A549 (cell line): ENCODE data around the gene ACP5. TPM values are rescaled to one million over a fixed set of nuclear protein-coding genes. Genes with fewer than 3 reads are reported as not detected.
"Not testable (repeated sequence)": the region's sequence is repeated elsewhere in the genome, so short reads cannot be mapped to it uniquely, and the experiment has no call there.

Experiments used
- ATAC-seq, 2 experiments: fragments of 200-7000 bp in 1 of 2; fragments of >200 bp in 1 of 2; cut with Nextera tagmentation in 1 of 2; cut with Tn5 transposase in 1 of 2; 3 replicates each; pipeline versions ENCODE4 v1.8.0 to v1.9.1; 2018 to 2020; ENCODE audit warnings: mild to moderate bottlenecking in 1 of 2, moderate library complexity in 1 of 2
- CTCF ChIA-PET: fragments of 300-600 bp; sonication (Branson Sonifier 250); formaldehyde crosslinking; extraction: SDS; loops from one replicate; lab custom pipeline; 2021; ENCODE audit warnings: antibody characterized with exemption, inconsistent platforms; lab: Yijun Ruan, JAX
- POLR2A ChIA-PET: fragments of 350-600 bp; formaldehyde crosslinking; extraction: SDS; loops from one replicate; lab custom pipeline; 2021; ENCODE audit warnings: antibody characterized with exemption, inconsistent platforms; lab: Yijun Ruan, JAX
- DNase-seq, 2 experiments: peaks; one replicate each; pipeline versions ENCODE4 v3.0.0 to v3.0.0-alpha.2; 2011 to 2016; ENCODE audit warnings: low read depth in 1 of 2, low spot score in 1 of 2
- FAIRE-seq: peaks from 2 replicates; lab custom pipeline; 2011; peaks lifted over from hg19 to GRCh38; lab: Jason Lieb, UNC
- H3K27ac ChIP-seq, 2 experiments: fragments of >200 bp; sonication (Bioruptor Twin); formaldehyde crosslinking; 3 replicates each; pipeline ENCODE4 v1.5.1; 2016 to 2017
- H3K4me1 ChIP-seq: fragments of >200 bp; sonication (Bioruptor Twin); formaldehyde crosslinking; 3 replicates; pipeline ENCODE4 v1.6.1; 2016
- H3K4me2 ChIP-seq: fragments of >200 bp; sonication (Bioruptor Twin); formaldehyde crosslinking; 3 replicates; pipeline ENCODE4 v1.6.1; 2016
- H3K4me3 ChIP-seq: fragments of >200 bp; sonication (Bioruptor Twin); formaldehyde crosslinking; 3 replicates; pipeline ENCODE4 v1.5.1; 2016
- H3K9me3 ChIP-seq: fragments of >200 bp; sonication (Bioruptor Twin); formaldehyde crosslinking; 3 replicates; pipeline ENCODE4 v1.6.1; 2016
- BCL3 ChIP-seq: fragments of >200 bp; sonication (Bioruptor Twin); formaldehyde crosslinking; IDR thresholded peaks from 3 replicates; pipeline ENCODE4 v1.6.1; 2016
- CBX2 ChIP-seq: fragments of 200-600 bp; sonication (generic); IDR thresholded peaks from 2 replicates; pipeline ENCODE4 v1.6.1; 2016; ENCODE audit warnings: low read depth, mild to moderate bottlenecking, borderline replicate concordance
- CBX8 ChIP-seq: fragments of 200-600 bp; sonication (generic); IDR thresholded peaks from 2 replicates; pipeline ENCODE4 v1.6.1; 2016
- CEBPB ChIP-seq, 2 experiments: fragments of >200 bp in 1 of 2; sonication (Bioruptor Twin) in 1 of 2; formaldehyde crosslinking in 1 of 2; IDR thresholded peaks; 2 replicates each; pipeline ENCODE4 v1.6.1; 2012 to 2016
- ESRRA ChIP-seq: fragments of 150-350 bp; IDR thresholded peaks from 2 replicates; pipeline ENCODE4 v1.6.1; 2014; ENCODE audit warnings: mild to moderate bottlenecking, low read length, borderline replicate concordance
- FOXS1 ChIP-seq: fragments of 250-450 bp; sonication (Bioruptor Pico); IDR thresholded peaks from 2 replicates; pipeline ENCODE4 v1.5.0; 2020; ENCODE audit warnings: mild to moderate bottlenecking, moderate library complexity
- GATA3 ChIP-seq: IDR thresholded peaks from 2 replicates; pipeline ENCODE4 v1.6.1; 2012; ENCODE audit warnings: borderline replicate concordance
- HMGXB4 ChIP-seq: fragments of 250-450 bp; sonication (Bioruptor Pico); IDR thresholded peaks from 2 replicates; pipeline ENCODE4 v1.5.0; 2021; ENCODE audit warnings: mild to moderate bottlenecking, moderate library complexity, borderline replicate concordance
- HOXA7 ChIP-seq: fragments of 250-450 bp; sonication (Bioruptor Pico); IDR thresholded peaks from 2 replicates; pipeline ENCODE4 v1.5.0; 2020; ENCODE audit warnings: mild to moderate bottlenecking, moderate library complexity
- JUN ChIP-seq, 2 experiments: fragments of >200 bp; sonication (Bioruptor Twin); formaldehyde crosslinking; IDR thresholded peaks; 2 replicates in 1 of 2; 3 replicates in 1 of 2; pipeline ENCODE4 v1.6.1; 2016 to 2017
- MAFK ChIP-seq: fragments of 450-650 bp; IDR thresholded peaks from 2 replicates; pipeline ENCODE4 v1.6.1; 2014; ENCODE audit not compliant: partially characterized antibody
- PHF8 ChIP-seq: fragments of 200-600 bp; sonication (generic); IDR thresholded peaks from 2 replicates; pipeline ENCODE4 v1.6.1; 2016; ENCODE audit warnings: low read depth, mild to moderate bottlenecking, antibody characterized with exemption, moderate library complexity, borderline replicate concordance
- POLR2A ChIP-seq: IDR thresholded peaks from 2 replicates; pipeline ENCODE4 v1.6.1; 2012; ENCODE audit warnings: mild to moderate bottlenecking, low read length
- SMC3 ChIP-seq: fragments of >200 bp; sonication (Bioruptor Twin); formaldehyde crosslinking; IDR thresholded peaks from 3 replicates; pipeline ENCODE4 v1.6.1; 2018; ENCODE audit warnings: inconsistent platforms
- WGBS: methylation state at CpG from one replicate; pipeline ENCODE4 v1.1.6; 2017; ENCODE audit errors: missing lambda C conversion rate; 5-methylcytosine and 5-hydroxymethylcytosine counted together
- polyA minus RNA-seq: library from RNA; depleted of rRNA, polyadenylated mRNA; stranded (reverse); fragments of >200 nt; gene quantifications from 2 replicates; pipeline ENCODE4 v1.2.3, GENCODE V29; 2011; rRNA and poly(A)+ RNA removed
- polyA plus RNA-seq, 4 experiments: library from polyadenylated mRNA; depleted of rRNA in 3 of 4; stranded (reverse); fragments of >200 nt; fragmentation: RNase III in 1 of 4; extraction: RNeasy Plus Mini Kit Qiagen cat#74134 plus additional on column Dnase treatment in 1 of 4; gene quantifications; 2 replicates in 3 of 4; 3 replicates in 1 of 4; pipeline ENCODE4 v1.2.3, GENCODE V29; 2011 to 2017

ACP5 gene
- polyA plus RNA-seq (2011; rRNA removed) (0.05 TPM in 1 of 2 replicates, not detected in the other), polyA plus RNA-seq (2017; fragmentation: RNase III; extraction: RNeasy Plus Mini Kit Qiagen cat#74134 plus additional on column Dnase treatment) (not detected in 3 replicates), polyA minus RNA-seq (not detected in 2 replicates)
- not detected in 2 replicates for polyA plus RNA-seq (2012; cell fraction: cytosol; rRNA removed)
- polyA plus RNA-seq (2012; cell fraction: nucleus; rRNA removed) = 0.07 TPM in 1 of 2 replicates, not detected in the other

DNA sequence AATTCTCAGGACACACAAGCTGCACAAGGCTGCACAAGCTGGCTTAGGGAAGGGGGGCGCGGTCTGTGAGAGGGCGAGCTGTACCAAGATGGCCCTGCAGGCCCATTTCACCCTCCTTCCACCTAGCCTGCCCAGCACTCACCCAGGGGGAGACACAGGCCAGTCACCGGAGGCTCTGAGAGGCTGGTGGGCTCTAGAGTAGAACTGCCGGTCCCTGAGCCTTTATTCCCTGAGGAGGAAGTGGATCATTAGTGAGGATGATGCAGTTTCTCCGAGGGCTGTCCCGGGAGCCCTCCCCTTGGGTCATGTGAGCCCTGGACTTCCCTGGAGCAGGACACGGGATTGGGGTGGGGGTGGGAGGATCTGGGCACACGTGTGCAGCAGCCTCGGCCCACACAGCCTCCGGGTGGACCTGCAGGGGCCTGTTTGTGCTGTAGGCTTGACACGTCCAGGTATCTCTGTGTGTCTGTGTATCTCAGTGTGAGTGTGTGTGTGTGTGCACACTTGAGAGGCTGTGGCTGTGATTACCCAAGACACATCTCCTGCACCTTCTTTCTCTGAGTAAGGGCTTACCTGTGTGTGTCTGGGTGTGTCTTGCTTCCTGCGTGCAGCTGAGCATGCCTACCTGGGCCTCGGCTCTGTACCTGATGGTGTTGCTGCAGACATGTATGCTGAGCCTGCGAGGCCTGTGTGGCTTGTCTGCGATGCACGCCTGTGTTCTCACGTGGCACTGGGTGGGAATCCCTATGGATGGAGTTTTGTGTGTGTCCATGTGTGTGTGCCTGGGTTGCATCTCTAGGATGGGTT is at the start of gene ACP5:
TSS of gene ACP5 (minus strand) at position 195 of the 807 bp plus-strand sequence. CDS start 328 bp downstream, outside the sequence.
- H3K4me2 ChIP-seq = no peak within 1 kb of the TSS
- FAIRE-seq = no peak
- H3K4me3 ChIP-seq = no peak within 1 kb of the TSS
- CTCF ChIA-PET = no interaction called here
- POLR2A ChIA-PET = no interaction called here
- H3K27ac ChIP-seq = no peak within 1 kb of the TSS
- DNase-seq = no peak
- H3K9me3 ChIP-seq = no peaks in the 10 kb centered on the region
- WGBS = 80% methylated on average over 3 of the region's 18 CpGs
- no peaks in the 10 kb centered on the region for H3K4me1 ChIP-seq
- peak in 1 of 2 experiments; percentile 12; a peak in 1 of 6 replicates for ATAC-seq
- TF ChIP-seq POLR2A = no peak
- no peak for TF ChIP-seq SMC3
- no peak for TF ChIP-seq MAFK
- no peak for TF ChIP-seq HOXA7 (CRISPR knock-in tag)
- TF ChIP-seq CEBPB (IDR thresholded peaks at IDR 0.05) = no peak

DNA sequence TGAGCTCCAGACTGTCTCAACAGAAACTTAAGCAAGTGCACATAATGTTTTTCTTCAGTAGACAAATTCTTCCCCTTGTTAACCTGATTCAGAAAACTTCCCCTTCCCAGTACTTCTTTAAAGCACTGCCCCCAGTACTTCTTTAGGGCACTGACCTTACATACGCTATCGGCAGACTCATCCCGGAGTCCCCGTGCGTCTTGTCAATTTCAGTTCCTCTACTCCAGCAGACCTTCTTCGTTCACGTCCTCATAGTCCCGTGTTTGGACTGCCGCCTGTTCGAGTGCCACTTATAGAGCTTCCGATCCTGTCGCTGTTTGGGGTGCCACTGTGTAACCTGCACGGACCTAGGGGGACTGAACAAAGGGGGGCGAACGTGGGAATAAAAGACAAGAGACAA is 48.8 kb upstream of the ACP5 start:
- FAIRE-seq (no peak), DNase-seq (no peak), ATAC-seq (no peak)
- Histone ChIP-seq H3K27ac (no peak overlapping the region), H3K4me1 (no peaks in the 10 kb centered on the region), H3K4me2 (no peak overlapping the region), H3K4me3 (no peak overlapping the region), H3K9me3 (peaks cover under 1% of the 10 kb centered on the region; the same call in 1 of the 3 replicates)
- ChIA-PET POLR2A (no interaction called here), CTCF (no interaction called here)
- 55% methylated on average over 15 of the region's 15 CpGs for WGBS
- TF ChIP-seq JUN (IDR thresholded peaks at IDR 0.05) (no peak), CBX2 (no peak), ESRRA (no peak), BCL3 (no peak), FOXS1 (no peak), PHF8 (no peak), GATA3 (no peak), CBX8 (no peak), HMGXB4 (no peak)

DNA sequence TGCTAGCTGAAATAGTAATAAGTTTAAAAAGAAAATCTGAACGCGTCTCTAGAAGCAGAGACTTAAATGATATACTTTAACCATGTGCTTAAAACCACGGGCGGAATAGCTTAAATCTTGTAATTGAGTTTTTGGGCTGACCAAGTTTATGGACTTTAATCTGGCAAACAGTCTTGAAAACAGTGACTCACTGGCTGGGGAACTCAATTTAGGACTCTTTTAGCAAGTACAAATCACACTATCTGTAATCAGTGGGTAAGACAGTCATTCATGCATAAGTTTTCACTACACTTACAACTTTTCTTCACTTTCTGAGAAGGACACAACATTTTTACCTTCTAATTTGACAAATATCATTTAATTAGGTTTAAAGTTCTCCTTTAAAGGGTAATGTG is 46.6 kb upstream of the ACP5 start:
- Histone ChIP-seq H3K27ac (no peak overlapping the region), H3K4me1 (no peaks in the 10 kb centered on the region), H3K9me3 (peaks cover 22% of the 10 kb centered on the region)
- POLR2A ChIA-PET = no interaction called here
- ATAC-seq = no peak
- no peak for DNase-seq
- TF ChIP-seq POLR2A (no peak), ESRRA (no peak)
- TF ChIP-seq, all 56 proteins: peak for 0
- CTCF ChIA-PET = no interaction called here
- H3K4me3 ChIP-seq = no peak overlapping the region
- no peak for FAIRE-seq
- 81% methylated on average over 4 of the region's 4 CpGs for WGBS
- H3K4me2 ChIP-seq = no peak overlapping the region

GRCh38 chr19:11622401-11622800 is 45.0 kb upstream of the ACP5 start:
- FAIRE-seq, DNase-seq, H3K27ac ChIP-seq, H3K4me3 ChIP-seq, POLR2A ChIA-PET, ATAC-seq, H3K4me2 ChIP-seq, CTCF ChIA-PET, H3K4me1 ChIP-seq: not testable (repeated sequence)
- H3K9me3 ChIP-seq = peaks cover 38% of the 10 kb centered on the region
- WGBS = 64% methylated on average over 3 of the region's 3 CpGs
